ENCODE data around the gene BAHD1.

GRCh38 chr15:40448354-40448753 is 7.6 kb downstream of the BAHD1 start:
- TF ChIP-seq CTCF (IDR thresholded peaks at IDR 0.05): no peak
- no peak for TF ChIP-seq POLR2A (IDR thresholded peaks at IDR 0.05)
- no peak for TF ChIP-seq EP300 (IDR thresholded peaks at IDR 0.05)

Measured in ovary (tissue), 3 donors.